Measurements from ENCODE around the gene CDC42BPA.
"Not testable (repeated sequence)": the region's sequence is repeated elsewhere in the genome, so short reads cannot be mapped to it uniquely, and the experiment has no call there.

The CDC42BPA gene

GRCh38 chr1:227132695-227133094 lies 185.6 kb downstream of the CDC42BPA start:
- not testable (repeated sequence) for DNase-seq (ENCODE audit: low read depth in 2 of 2)

- no peak for DNase-seq (ENCODE audit: low read depth in 2 of 2)
Measured at GRCh38 chr1:227131193-227131592, 187.1 kb downstream of the CDC42BPA start.

- DNase-seq (ENCODE audit: low read depth in 2 of 2), result no peak
Measured at GRCh38 chr1:227127891-227128290, 190.4 kb downstream of the CDC42BPA start.

- DNase-seq (ENCODE audit: low read depth in 2 of 2), result no peak
Measured at GRCh38 chr1:227125929-227126545, 192.3 kb downstream of the CDC42BPA start.

GRCh38 chr1:227124473-227124872 lies 193.8 kb downstream of the CDC42BPA start:
- no peak for DNase-seq (ENCODE audit: low read depth in 2 of 2)

- DNase-seq (ENCODE audit: low read depth in 2 of 2), result no peak
Measured at GRCh38 chr1:227120826-227121225, 197.5 kb downstream of the CDC42BPA start.

GRCh38 chr1:227112538-227112937 lies 205.8 kb downstream of the CDC42BPA start:
- DNase-seq (ENCODE audit: low read depth in 2 of 2), result no peak

GRCh38 chr1:227111782-227112181 lies 206.5 kb downstream of the CDC42BPA start:
- no peak for DNase-seq (ENCODE audit: low read depth in 2 of 2)

- DNase-seq (ENCODE audit: low read depth in 2 of 2), result not testable (repeated sequence)
Measured at GRCh38 chr1:227105291-227105690, 213.0 kb downstream of the CDC42BPA start.

- DNase-seq (ENCODE audit: low read depth in 2 of 2), result no peak
Measured at GRCh38 chr1:227102056-227102455, 216.2 kb downstream of the CDC42BPA start.

GRCh38 chr1:227094249-227094966 lies 223.9 kb downstream of the CDC42BPA start:
- no peak for DNase-seq (ENCODE audit: low read depth in 2 of 2)

GRCh38 chr1:227093309-227093708 lies 225.0 kb downstream of the CDC42BPA start:
- DNase-seq (ENCODE audit: low read depth in 2 of 2), result no peak

GRCh38 chr1:227092069-227092468 lies 226.2 kb downstream of the CDC42BPA start:
- DNase-seq (ENCODE audit: low read depth in 2 of 2), result no peak

GRCh38 chr1:227086636-227087035 lies 231.7 kb downstream of the CDC42BPA start:
- DNase-seq (ENCODE audit: low read depth in 2 of 2), result no peak

- no peak for DNase-seq (ENCODE audit: low read depth in 2 of 2)
Measured at GRCh38 chr1:227082999-227083746, 235.1 kb downstream of the CDC42BPA start.

GRCh38 chr1:227077783-227078182 lies 240.5 kb downstream of the CDC42BPA start:
- no peak for DNase-seq (ENCODE audit: low read depth in 2 of 2)

- no peak for DNase-seq (ENCODE audit: low read depth in 2 of 2)
Measured at GRCh38 chr1:227073786-227074185, 244.5 kb downstream of the CDC42BPA start.

- DNase-seq (ENCODE audit: low read depth in 2 of 2), result no peak
Measured at GRCh38 chr1:227072991-227073390, 245.3 kb downstream of the CDC42BPA start.

GRCh38 chr1:227071895-227072587 lies 246.3 kb downstream of the CDC42BPA start:
- DNase-seq (ENCODE audit: low read depth in 2 of 2), result no peak

GRCh38 chr1:227070638-227071285 lies 247.5 kb downstream of the CDC42BPA start:
- no peak for DNase-seq (ENCODE audit: low read depth in 2 of 2)

GRCh38 chr1:227069490-227069889 lies 248.8 kb downstream of the CDC42BPA start:
- DNase-seq (ENCODE audit: low read depth in 2 of 2), result no peak

- DNase-seq (ENCODE audit: low read depth in 2 of 2), result no peak
Measured at GRCh38 chr1:227068883-227069282, 249.4 kb downstream of the CDC42BPA start.

All from activated CD4-positive, alpha-beta T cell treated with anti-CD3 and anti-CD28 coated beads for 24 hours (primary cell).